Measurements from ENCODE around the gene CHKA. TPM values are rescaled to one million over a fixed set of nuclear protein-coding genes. Genes with fewer than 3 reads are reported as not detected.

Gene CHKA
- total and polyA plus RNA-seq, 9 of the 15 experiments (the other 6 are each of a cell fraction or from before 2014, with no cell fraction given), result 3.6 to 37.0 (median 30.2) TPM

- ChIA-PET CTCF (ENCODE audit: low intra/inter-chr PET ratio) (no interaction called here), POLR2A (interaction anchor here (0.9 kb wide), 1 partner anchor 23 kb away, joined by 4 read pairs; no protein-coding TSS in a partner anchor)
- ATAC-seq, result no peak
- Histone ChIP-seq H3K79me2 (ENCODE audit: control insufficient read depth, insufficient read depth, low read length) (no peaks in the 10 kb centered on the region), H3K27me3 (ENCODE audit: control insufficient read depth in 2 of 2, insufficient read depth in 2 of 2, low read length in 2 of 2) (no peaks in the 10 kb centered on the region), H3K4me2 (ENCODE audit: insufficient read depth, low read length) (no peak overlapping the region), H3K36me3 (ENCODE audit: control insufficient read depth, insufficient read depth, low read length) (no peaks in the 10 kb centered on the region), H3K4me3 (no peak overlapping the region), H3K9me1 (ENCODE audit: control insufficient read depth, insufficient read depth, low read length) (no peaks in the 10 kb centered on the region), H3K4me1 (replicated peaks in 1 of 2; ENCODE audit: control insufficient read depth in 2 of 2, insufficient read depth in 2 of 2, low read length in 2 of 2) (peaks cover 0 to 7% of the 10 kb centered on the region in 2 experiments; a peak in 2 of 5 replicates), H4K20me1 (replicated peaks; ENCODE audit: control insufficient read depth, insufficient read depth, low read length) (no peaks in the 10 kb centered on the region), H3K9ac (ENCODE audit: insufficient read depth in 1 of 2, low read depth in 2 of 2, low read length in 2 of 2) (no peak overlapping the region), H3K27ac (ENCODE audit: extremely low read depth, low read depth, low read length) (no peak overlapping the region), H2AFZ (ENCODE audit: low read depth, low read length) (no peak overlapping the region), H3K9me3 (replicated peaks; ENCODE audit: control insufficient read depth, insufficient read depth, low read depth, low read length) (no peaks in the 10 kb centered on the region)
- WGBS (ENCODE audit: insufficient coverage, low coverage, missing lambda C conversion rate), result 55% methylated on average over 3 of the region's 3 CpGs
- in situ Hi-C loops (cut with MboI) (no loop called here), intact Hi-C loops (cut with micrococcal nuclease) (no loop called here)
- no peak for DNase-seq (ENCODE audit: extremely low read depth in 1 of 4, low spot score in 3 of 4)
- FAIRE-seq, result no peak
- BruUV-seq (replicated peaks), result no TSS peak
- TF ChIP-seq ZNF740 (CRISPR knock-in tag; IDR thresholded peaks at IDR 0.05) (no peak), ZNF740 (tag; IDR thresholded peaks at IDR 0.05) (no peak), WHSC1 (IDR thresholded peaks at IDR 0.05; ENCODE audit: low read length) (no peak), ELK1 (CRISPR knock-in tag; IDR thresholded peaks at IDR 0.05) (no peak), RREB1 (CRISPR knock-in tag; IDR thresholded peaks at IDR 0.05) (no peak), ZBTB1 (CRISPR knock-in tag; IDR thresholded peaks at IDR 0.05; ENCODE audit: borderline replicate concordance, low read depth) (no peak), CBFB (CRISPR knock-in tag; IDR thresholded peaks at IDR 0.05) (no peak), MAFK (IDR thresholded peaks at IDR 0.05; ENCODE audit: low read length) (no peak), COPS2 (conservative IDR thresholded peaks at IDR 0.05) (no peak), MBD2 (IDR thresholded peaks at IDR 0.05; ENCODE audit: borderline replicate concordance, low read depth) (no peak), ZNF766 (CRISPR knock-in tag; conservative IDR thresholded peaks at IDR 0.05) (no peak), NONO (IDR thresholded peaks at IDR 0.05; ENCODE audit: low read depth in 2 of 2, low read length in 1 of 2) (no peak), MYC (IDR thresholded peaks at IDR 0.05; ENCODE audit: low read depth, low read length) (no peak), MYC (CRISPR knock-in tag; IDR thresholded peaks at IDR 0.05; ENCODE audit: borderline replicate concordance, low read depth) (no peak), PYGO2 (tag; IDR thresholded peaks at IDR 0.05) (no peak), BRCA1 (IDR thresholded peaks at IDR 0.05) (no peak), BRCA1 (CRISPR knock-in tag; IDR thresholded peaks at IDR 0.05) (no peak)
Measured at GRCh38 chr11:68135161-68135560, 14.0 kb upstream of the CHKA start.
